Measurements from ENCODE around the gene OR51E2.

DNA sequence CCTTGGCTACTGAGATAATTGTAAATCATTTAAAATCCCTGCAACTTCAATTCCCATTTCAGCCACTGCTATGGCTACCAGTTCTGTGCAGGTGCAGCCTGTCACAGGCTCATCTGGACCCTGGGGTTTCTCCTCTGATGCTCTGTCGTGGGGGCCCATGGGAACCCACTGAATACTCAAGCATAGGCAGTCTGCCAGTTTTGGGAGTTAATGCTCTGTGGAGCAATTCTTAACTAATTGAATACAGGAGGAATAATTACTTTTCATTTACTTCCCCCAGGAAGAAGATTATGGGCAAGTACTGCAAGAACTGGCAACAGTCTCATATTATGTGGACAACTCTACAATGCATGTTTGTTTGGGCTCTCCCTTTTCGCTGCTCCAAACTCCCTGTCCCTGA, 25.9 kb downstream of the OR51E2 start:
- no peak for TF ChIP-seq POLR2AphosphoS5 (IDR thresholded peaks at IDR 0.05; ENCODE audit: low read depth, low read length)
- no peak for TF ChIP-seq TAF1 (IDR thresholded peaks at IDR 0.05; ENCODE audit: borderline replicate concordance, insufficient read depth, low read length)
